Sigmoid colon (tissue), 7 donors: ENCODE data around the gene CYP24A1. TPM values are rescaled to one million over a fixed set of nuclear protein-coding genes. Genes with fewer than 3 reads are reported as not detected.

Source experiments
- DNase-seq: peaks from one replicate; pipeline ENCODE4 v3.0.0-alpha.2; 2019
- H3K27ac ChIP-seq, 4 donors: fragments of 200-600 bp; sonication (generic); one replicate each; pipeline ENCODE4 v1.5.1; 2016 to 2019; ENCODE audit warnings: mild to moderate bottlenecking in 1 of 4
- H3K27me3 ChIP-seq, 3 donors: fragments of 200-600 bp; sonication (generic); one replicate each; pipeline ENCODE4 v1.5.1; 2019; ENCODE audit warnings: mild to moderate bottlenecking in 1 of 3
- H3K36me3 ChIP-seq, 4 donors: fragments of 200-600 bp; sonication (generic); one replicate each; pipeline ENCODE4 v1.5.1; 2016 to 2019
- H3K4me1 ChIP-seq, 4 donors: fragments of 200-600 bp; sonication (generic); one replicate each; pipeline ENCODE4 v1.5.1; 2017 to 2019
- H3K4me3 ChIP-seq, 4 donors: fragments of 200-600 bp; sonication (generic); one replicate each; pipeline ENCODE4 v1.5.1; 2017 to 2019; ENCODE audit warnings: mild to moderate bottlenecking in 2 of 4, moderate library complexity in 1 of 4
- H3K9me3 ChIP-seq, 4 donors: fragments of 200-600 bp in 3 of 4; sonication (generic) in 3 of 4; one replicate each; pipeline versions ENCODE4 v1.5.1 to v1.6.1; 2013 to 2019
- EP300 ChIP-seq, 4 donors: sonication (generic); formaldehyde crosslinking; IDR thresholded peaks; one replicate each; pipeline ENCODE4 v1.6.1; 2017; ENCODE audit warnings: antibody characterized with exemption in 4 of 4
- POLR2A ChIP-seq, 2 donors: fragments of 450-650 bp; IDR thresholded peaks; one replicate each; pipeline ENCODE4 v1.6.1; 2016; ENCODE audit warnings: antibody characterized with exemption in 2 of 2, mild to moderate bottlenecking in 2 of 2, moderate library complexity in 2 of 2
- POLR2AphosphoS5 ChIP-seq, 4 donors: sonication (generic); formaldehyde crosslinking; IDR thresholded peaks; one replicate each; pipeline ENCODE4 v1.6.1; 2017; ENCODE audit warnings: antibody characterized with exemption in 4 of 4
- WGBS, 2 donors: extraction: QIAGEN DNeasy Blood & Tissue Kit; methylation state at CpG; one replicate each; pipeline ENCODE4 v1.1.7; 2013; 5-methylcytosine and 5-hydroxymethylcytosine counted together
- intact Hi-C: fragments of 100-400 bp; cut with DNase I; formaldehyde crosslinking; loops from one replicate; pipeline ENCODE4 v1.15.1; 2023
- polyA plus RNA-seq, 3 donors: library from polyadenylated mRNA; stranded (reverse); fragments of 200-250 nt; gene quantifications; one replicate each; pipeline ENCODE4 v1.2.3, GENCODE V29; 2013
- total RNA-seq, 4 donors: library from RNA; depleted of rRNA; stranded (reverse); fragments of >200 nt; gene quantifications; one replicate each; pipeline ENCODE4 v1.1.0, GENCODE V29; 2016
- TF ChIP-seq, protein P1 (sequence below), 4 experiments: fragments of 450-650 bp in 3 of 4; fragments of 200-600 bp in 1 of 4; IDR thresholded peaks; one replicate each; pipeline ENCODE4 v1.5.1; 2016 to 2019; ENCODE audit warnings: antibody characterized with exemption in 4 of 4, mild to moderate bottlenecking in 3 of 4, moderate library complexity in 2 of 4
- donor health status: healthy with polysubstance abuse.
- donor health status: Bipolar disorder and iron deficiency.
- donor health status: healthy.

The CYP24A1 gene
- total and polyA plus RNA-seq, 7 donors: 0.26 to 1.8 TPM; not detected in 5

DNA sequence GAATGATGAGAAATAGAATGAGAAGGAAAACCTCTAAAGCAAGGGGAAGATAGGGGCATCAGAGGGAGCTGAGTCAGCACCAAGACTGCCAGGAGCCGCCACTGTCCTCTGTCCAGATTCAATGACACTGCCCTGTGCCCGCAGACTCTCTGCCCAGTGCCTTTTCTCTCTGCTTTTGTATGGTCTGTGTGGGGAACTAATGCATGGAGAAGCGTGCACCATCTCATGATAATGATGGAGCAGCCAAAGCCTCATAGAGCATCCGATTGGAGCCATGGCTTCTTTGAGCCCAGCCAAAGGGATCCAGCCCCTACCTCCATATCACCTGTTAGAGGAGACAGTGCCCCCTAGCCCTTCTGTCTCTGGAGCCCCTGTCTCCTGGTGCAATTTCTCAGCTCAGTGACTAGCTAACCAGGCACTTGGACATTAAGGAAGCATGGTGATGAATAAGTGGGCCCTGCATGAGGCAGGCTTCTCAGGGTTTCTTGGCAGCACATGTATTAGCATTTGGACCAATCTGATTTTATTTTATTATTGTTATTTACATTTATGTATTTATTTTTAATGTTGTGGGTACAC, 27.6 kb upstream of the CYP24A1 start:
- Histone ChIP-seq H3K36me3 (no peaks in the 10 kb centered on the region), H3K4me1 (no peaks in the 10 kb centered on the region), H3K27me3 (no peaks in the 10 kb centered on the region), H3K4me3 (no peak overlapping the region), H3K27ac (no peak overlapping the region), H3K9me3 (no peaks in the 10 kb centered on the region)
- no peak for TF ChIP-seq POLR2A (IDR thresholded peaks at IDR 0.05)
- TF ChIP-seq POLR2AphosphoS5 (IDR thresholded peaks at IDR 0.05): no peak
- TF ChIP-seq, protein P1, sequence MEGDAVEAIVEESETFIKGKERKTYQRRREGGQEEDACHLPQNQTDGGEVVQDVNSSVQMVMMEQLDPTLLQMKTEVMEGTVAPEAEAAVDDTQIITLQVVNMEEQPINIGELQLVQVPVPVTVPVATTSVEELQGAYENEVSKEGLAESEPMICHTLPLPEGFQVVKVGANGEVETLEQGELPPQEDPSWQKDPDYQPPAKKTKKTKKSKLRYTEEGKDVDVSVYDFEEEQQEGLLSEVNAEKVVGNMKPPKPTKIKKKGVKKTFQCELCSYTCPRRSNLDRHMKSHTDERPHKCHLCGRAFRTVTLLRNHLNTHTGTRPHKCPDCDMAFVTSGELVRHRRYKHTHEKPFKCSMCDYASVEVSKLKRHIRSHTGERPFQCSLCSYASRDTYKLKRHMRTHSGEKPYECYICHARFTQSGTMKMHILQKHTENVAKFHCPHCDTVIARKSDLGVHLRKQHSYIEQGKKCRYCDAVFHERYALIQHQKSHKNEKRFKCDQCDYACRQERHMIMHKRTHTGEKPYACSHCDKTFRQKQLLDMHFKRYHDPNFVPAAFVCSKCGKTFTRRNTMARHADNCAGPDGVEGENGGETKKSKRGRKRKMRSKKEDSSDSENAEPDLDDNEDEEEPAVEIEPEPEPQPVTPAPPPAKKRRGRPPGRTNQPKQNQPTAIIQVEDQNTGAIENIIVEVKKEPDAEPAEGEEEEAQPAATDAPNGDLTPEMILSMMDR (IDR thresholded peaks at IDR 0.05): no peak
- no peak for TF ChIP-seq EP300 (IDR thresholded peaks at IDR 0.05)
- DNase-seq: no peak
- 53 to 72% methylated on average over 4 of the region's 4 CpGs for WGBS, 2 donors
- intact Hi-C loops: loop anchor here (10.0 kb wide), 1 partner anchor 287 kb away; no protein-coding TSS in a partner anchor

DNA sequence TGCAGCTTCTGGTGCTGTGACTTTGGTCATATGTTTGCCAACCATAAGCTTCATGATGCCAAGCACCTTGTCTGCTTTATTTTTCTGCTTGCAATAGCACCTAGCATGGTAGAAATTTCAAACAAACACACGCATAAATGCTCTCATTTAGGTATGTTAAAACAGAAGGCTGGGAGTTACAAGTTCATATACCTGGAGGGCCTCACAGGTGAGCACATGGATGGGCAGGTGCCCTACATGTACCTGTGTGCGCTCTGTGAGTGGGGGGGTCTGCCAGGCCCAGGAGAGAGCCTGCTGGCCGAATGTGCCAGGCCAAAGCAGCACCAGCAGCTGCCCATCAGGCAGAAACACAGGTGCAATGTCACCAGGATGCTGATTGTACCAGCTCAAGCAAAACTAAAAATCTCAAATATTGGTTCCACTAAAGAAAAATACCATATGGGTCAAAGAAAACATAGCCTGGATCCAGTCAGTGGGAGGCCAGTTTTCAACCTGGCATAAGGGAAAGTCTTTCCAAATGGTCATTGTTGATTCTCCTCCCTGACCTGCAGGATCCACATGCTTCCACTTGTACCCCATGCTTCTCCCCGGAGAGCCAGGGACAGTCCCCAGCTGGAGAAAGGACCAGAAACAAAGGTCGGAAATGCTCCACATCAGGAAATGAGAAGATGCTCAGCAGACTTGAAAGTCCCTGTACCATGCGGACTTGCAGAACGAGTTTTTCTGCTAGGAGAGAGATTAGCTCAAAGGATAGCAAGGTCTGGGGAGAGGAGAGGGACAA, 26.9 kb upstream of the CYP24A1 start:
- 39 to 65% methylated on average over 7 of the region's 7 CpGs for WGBS, 2 donors
- H3K27me3 ChIP-seq: no peaks in the 10 kb centered on the region
- no peaks in the 10 kb centered on the region for H3K9me3 ChIP-seq
- intact Hi-C loops: loop anchor here (10.0 kb wide), 1 partner anchor 286 kb away; no protein-coding TSS in a partner anchor
- DNase-seq: no peak
- TF ChIP-seq, protein P1 (IDR thresholded peaks at IDR 0.05): no peak
- TF ChIP-seq EP300 (IDR thresholded peaks at IDR 0.05): no peak
- TF ChIP-seq POLR2AphosphoS5 (IDR thresholded peaks at IDR 0.05): no peak
- no peak for TF ChIP-seq POLR2A (IDR thresholded peaks at IDR 0.05)
- no peaks in the 10 kb centered on the region for H3K4me1 ChIP-seq
- no peak overlapping the region for H3K4me3 ChIP-seq
- no peaks in the 10 kb centered on the region for H3K36me3 ChIP-seq
- H3K27ac ChIP-seq: no peak overlapping the region

DNA sequence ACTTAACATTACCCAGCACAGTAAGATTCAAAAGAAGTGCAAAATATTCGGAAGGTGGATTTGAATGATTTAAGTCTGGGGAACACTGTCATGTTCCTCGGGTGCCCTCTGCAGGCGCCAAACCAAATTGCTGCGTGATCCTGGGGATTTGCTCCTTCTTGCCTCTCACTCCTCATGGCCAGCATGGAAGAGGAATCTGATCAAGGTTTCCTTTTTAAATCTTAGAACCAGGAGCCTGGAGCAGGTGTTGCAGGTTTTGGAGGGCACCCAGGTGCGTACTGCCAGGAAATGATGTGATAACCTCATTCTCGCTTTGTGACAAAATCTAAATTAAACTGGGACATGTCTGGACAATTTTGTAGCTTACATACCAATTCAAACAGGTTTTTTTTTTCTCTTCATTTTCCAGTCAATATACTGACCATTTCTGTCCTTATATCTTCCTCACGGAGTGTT, 26.0 kb upstream of the CYP24A1 start:
- TF ChIP-seq POLR2AphosphoS5 (IDR thresholded peaks at IDR 0.05): no peak
- TF ChIP-seq, protein P1 (IDR thresholded peaks at IDR 0.05): peak; percentile 54 to 84 (median 71)
- H3K4me3 ChIP-seq: no peak overlapping the region
- H3K27me3 ChIP-seq: no peaks in the 10 kb centered on the region
- H3K27ac ChIP-seq: no peak overlapping the region
- WGBS, 2 donors: 12 to 23% methylated on average over 7 of the region's 7 CpGs
- no peaks in the 10 kb centered on the region for H3K4me1 ChIP-seq
- H3K9me3 ChIP-seq: no peaks in the 10 kb centered on the region
- intact Hi-C loops: loop anchor here (2.0 to 10.0 kb wide), 3 partner anchors 103 to 285 kb away; no protein-coding TSS in a partner anchor
- H3K36me3 ChIP-seq: no peaks in the 10 kb centered on the region
- DNase-seq: peak; percentile 78

DNA sequence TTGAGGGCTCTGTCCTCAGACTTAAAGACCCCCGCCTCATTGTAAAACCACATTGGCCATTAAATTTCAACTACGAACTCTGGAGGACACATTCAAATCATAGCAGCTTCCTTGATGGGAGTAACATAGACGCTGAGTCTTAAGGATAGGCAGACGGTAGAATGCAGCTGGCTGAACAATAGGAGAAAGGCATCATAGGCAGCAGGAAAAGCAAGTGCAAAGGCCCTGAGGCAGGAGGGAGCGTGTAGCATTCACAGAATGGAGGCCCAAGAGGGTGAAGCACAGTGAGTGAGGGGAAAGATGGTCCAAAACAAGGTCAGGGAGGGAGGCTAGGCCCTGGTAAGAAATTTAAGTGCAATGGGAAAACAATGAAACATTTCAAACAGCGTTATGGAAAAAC, 25.5 kb upstream of the CYP24A1 start:
- TF ChIP-seq, protein P1 (IDR thresholded peaks at IDR 0.05): no peak
- no peak for TF ChIP-seq POLR2AphosphoS5 (IDR thresholded peaks at IDR 0.05)
- no peak for TF ChIP-seq POLR2A (IDR thresholded peaks at IDR 0.05)
- TF ChIP-seq EP300 (IDR thresholded peaks at IDR 0.05): no peak

More for the DNA sequence above, 25.5 kb upstream of the CYP24A1 start:
- Histone ChIP-seq H3K27me3 (no peaks in the 10 kb centered on the region), H3K27ac (no peak overlapping the region), H3K36me3 (no peaks in the 10 kb centered on the region), H3K4me3 (no peak overlapping the region), H3K9me3 (no peaks in the 10 kb centered on the region), H3K4me1 (no peaks in the 10 kb centered on the region)
- DNase-seq: no peak
- 68 to 78% methylated on average over 6 of the region's 6 CpGs for WGBS, 2 donors
- intact Hi-C loops: loop anchor here (2.0 to 10.0 kb wide), 2 partner anchors 102 to 254 kb away; no protein-coding TSS in a partner anchor
